HEK293 (cell line): ENCODE results near the gene HIF3A.

Experiments used
- BCL11A ChIP-seq: fragments of 450-650 bp; formaldehyde crosslinking; IDR thresholded peaks from 2 replicates; pipeline ENCODE4 v1.5.1; 2016; ENCODE audit warnings: low read depth, missing biosample characterization, missing genetic modification characterization
- GLI2 ChIP-seq: fragments of 450-650 bp; formaldehyde crosslinking; IDR thresholded peaks from 2 replicates; pipeline ENCODE4; 2017; ENCODE audit warnings: missing biosample characterization, missing genetic modification characterization, low read depth, borderline replicate concordance
- GLI4 ChIP-seq: fragments of 450-650 bp; formaldehyde crosslinking; IDR thresholded peaks from 2 replicates; pipeline ENCODE4 v1.5.1; 2016; ENCODE audit warnings: missing biosample characterization, missing genetic modification characterization
- GLIS2 ChIP-seq: fragments of 450-650 bp; formaldehyde crosslinking; IDR thresholded peaks from 2 replicates; pipeline ENCODE4 v1.5.1; 2016; ENCODE audit warnings: missing biosample characterization, missing genetic modification characterization
- KLF1 ChIP-seq: fragments of 450-650 bp; formaldehyde crosslinking; IDR thresholded peaks from 2 replicates; pipeline ENCODE4 v1.5.1; 2016; ENCODE audit warnings: missing biosample characterization, missing genetic modification characterization
- KLF16 ChIP-seq: fragments of 450-650 bp; formaldehyde crosslinking; IDR thresholded peaks from 2 replicates; pipeline ENCODE4 v1.5.1; 2017; ENCODE audit warnings: missing biosample characterization, missing genetic modification characterization
- TRIM28 ChIP-seq: IDR thresholded peaks from 2 replicates; pipeline ENCODE4 v1.6.1; 2011; ENCODE audit warnings: low read length, control low read depth, borderline replicate concordance
- TSHZ1 ChIP-seq: fragments of 450-650 bp; formaldehyde crosslinking; IDR thresholded peaks from 2 replicates; pipeline ENCODE4 v1.5.1; 2016; ENCODE audit warnings: missing biosample characterization, missing genetic modification characterization, borderline replicate concordance
- ZBTB11 ChIP-seq: fragments of 450-650 bp; formaldehyde crosslinking; conservative IDR thresholded peaks from 2 replicates; pipeline ENCODE4 v1.5.1; 2016; ENCODE audit warnings: low read depth, missing biosample characterization, missing genetic modification characterization
- ZEB2 ChIP-seq: fragments of 450-650 bp; formaldehyde crosslinking; IDR thresholded peaks from 2 replicates; pipeline ENCODE4 v1.5.1; 2016; ENCODE audit warnings: missing biosample characterization, missing genetic modification characterization
- ZIC2 ChIP-seq: fragments of 450-650 bp; formaldehyde crosslinking; IDR thresholded peaks from 2 replicates; pipeline ENCODE4 v1.5.1; 2016; ENCODE audit warnings: missing biosample characterization, missing genetic modification characterization
- ZNF169 ChIP-seq: fragments of 450-650 bp; formaldehyde crosslinking; IDR thresholded peaks from 2 replicates; pipeline ENCODE4 v1.5.1; 2016; ENCODE audit warnings: missing biosample characterization, missing genetic modification characterization
- ZNF175 ChIP-seq: fragments of 450-650 bp; formaldehyde crosslinking; IDR thresholded peaks from 2 replicates; pipeline ENCODE4 v1.5.1; 2016; ENCODE audit warnings: missing biosample characterization, missing genetic modification characterization
- ZNF214 ChIP-seq: fragments of 450-650 bp; formaldehyde crosslinking; IDR thresholded peaks from 2 replicates; pipeline ENCODE4 v1.5.1; 2017; ENCODE audit warnings: missing biosample characterization, mild to moderate bottlenecking, missing genetic modification characterization, borderline replicate concordance
- ZNF239 ChIP-seq: fragments of 450-650 bp; formaldehyde crosslinking; IDR thresholded peaks from 2 replicates; pipeline ENCODE4 v1.5.1; 2016; ENCODE audit warnings: missing biosample characterization, missing genetic modification characterization
- ZNF302 ChIP-seq: fragments of 450-650 bp; formaldehyde crosslinking; IDR thresholded peaks from 2 replicates; pipeline ENCODE4 v1.5.1; 2016; ENCODE audit warnings: missing biosample characterization, missing genetic modification characterization, low read depth
- ZNF311 ChIP-seq: fragments of 450-650 bp; formaldehyde crosslinking; IDR thresholded peaks from 2 replicates; pipeline ENCODE4 v1.5.1; 2017; ENCODE audit warnings: missing biosample characterization, missing genetic modification characterization, borderline replicate concordance
- ZNF473 ChIP-seq: fragments of 450-650 bp; formaldehyde crosslinking; IDR thresholded peaks from 2 replicates; pipeline ENCODE4 v1.5.1; 2017; ENCODE audit warnings: missing biosample characterization, missing genetic modification characterization
- ZNF521 ChIP-seq: fragments of 450-650 bp; formaldehyde crosslinking; IDR thresholded peaks from 2 replicates; pipeline ENCODE4 v1.5.1; 2017; ENCODE audit warnings: missing biosample characterization, mild to moderate bottlenecking, missing genetic modification characterization
- ZNF529 ChIP-seq: fragments of 450-650 bp; formaldehyde crosslinking; IDR thresholded peaks from 2 replicates; pipeline ENCODE4 v1.5.1; 2017; ENCODE audit warnings: missing genetic modification characterization, missing biosample characterization; ENCODE audit not compliant: insufficient replicate concordance
- ZNF548 ChIP-seq: fragments of 450-650 bp; formaldehyde crosslinking; IDR thresholded peaks from 2 replicates; pipeline ENCODE4 v1.5.1; 2016; ENCODE audit warnings: missing biosample characterization, missing genetic modification characterization
- ZNF596 ChIP-seq: fragments of 450-650 bp; IDR thresholded peaks from 2 replicates; pipeline ENCODE4 v1.5.0; 2018; ENCODE audit warnings: missing biosample characterization, mild to moderate bottlenecking, missing genetic modification characterization, moderate library complexity
- ZNF610 ChIP-seq: fragments of 450-650 bp; formaldehyde crosslinking; IDR thresholded peaks from 2 replicates; pipeline ENCODE4 v1.5.1; 2016; ENCODE audit warnings: missing biosample characterization, missing genetic modification characterization, borderline replicate concordance
- ZNF677 ChIP-seq: fragments of 450-650 bp; IDR thresholded peaks from 2 replicates; pipeline ENCODE4 v1.5.0; 2018; ENCODE audit warnings: missing biosample characterization, mild to moderate bottlenecking, missing genetic modification characterization, moderate library complexity
- ZNF701 ChIP-seq: fragments of 450-650 bp; formaldehyde crosslinking; IDR thresholded peaks from 2 replicates; pipeline ENCODE4 v1.5.1; 2016; ENCODE audit warnings: missing biosample characterization, missing genetic modification characterization
- ZNF707 ChIP-seq: fragments of 450-650 bp; formaldehyde crosslinking; IDR thresholded peaks from 2 replicates; pipeline ENCODE4 v1.5.1; 2016; ENCODE audit warnings: missing biosample characterization, missing genetic modification characterization
- ZNF768 ChIP-seq: fragments of 450-650 bp; formaldehyde crosslinking; IDR thresholded peaks from 2 replicates; pipeline ENCODE4 v1.5.1; 2018; ENCODE audit warnings: missing biosample characterization, mild to moderate bottlenecking, missing genetic modification characterization
- ZNF837 ChIP-seq: fragments of 450-650 bp; formaldehyde crosslinking; IDR thresholded peaks from 2 replicates; pipeline ENCODE4 v1.5.1; 2016; ENCODE audit warnings: missing biosample characterization, missing genetic modification characterization
- ZSCAN5A ChIP-seq: fragments of 450-650 bp; formaldehyde crosslinking; IDR thresholded peaks from 2 replicates; pipeline ENCODE4 v1.5.1; 2016; ENCODE audit warnings: missing biosample characterization, missing genetic modification characterization
- TF ChIP-seq, protein P1 (sequence below): fragments of 450-650 bp; formaldehyde crosslinking; IDR thresholded peaks from 2 replicates; pipeline ENCODE4 v1.5.1; 2016; ENCODE audit warnings: missing biosample characterization, missing genetic modification characterization

The HIF3A gene

GRCh38 chr19:46346821-46347571 lies 50.2 kb downstream of the HIF3A start, which contains the start of gene PPP5C (continued):
- TF ChIP-seq ZNF175 (tag by site-specific recombination) (no peak), KLF16 (tag by site-specific recombination) (peak; percentile 82), ZNF707 (tag by site-specific recombination) (no peak), ZNF239 (tag by site-specific recombination) (peak; percentile 14; the same call in 1 of the 2 replicates), ZNF596 (tag by site-specific recombination) (no peak), ZNF311 (tag by site-specific recombination) (no peak), ZNF529 (tag by site-specific recombination) (no peak), ZNF677 (tag by site-specific recombination) (no peak), ZNF214 (no peak), ZNF701 (no peak), ZNF473 (tag by site-specific recombination) (no peak), ZNF768 (no peak), ZEB2 (no peak; the same call in 1 of the 2 replicates), ZIC2 (peak; percentile 59), ZBTB11 (tag by site-specific recombination) (peak; percentile 39; the same call in 1 of the 2 replicates), TSHZ1 (peak; percentile 94), ZNF169 (peak; percentile 15; the same call in 1 of the 2 replicates), ZNF302 (tag by site-specific recombination) (no peak), ZNF521 (no peak), GLI4 (tag by site-specific recombination) (peak; percentile 54), ZNF837 (tag by site-specific recombination) (no peak), TRIM28 (no peak), ZSCAN5A (tag by site-specific recombination) (peak; percentile 83; the same call in 1 of the 2 replicates), GLI2 (tag by site-specific recombination) (no peak), BCL11A (tag by site-specific recombination) (no peak), ZNF610 (tag by site-specific recombination) (peak; percentile 87), ZNF548 (no peak; the same call in 1 of the 2 replicates), GLIS2 (tag by site-specific recombination) (peak; percentile 84), KLF1 (tag by site-specific recombination) (peak; percentile 62)
- TF ChIP-seq, protein P1, sequence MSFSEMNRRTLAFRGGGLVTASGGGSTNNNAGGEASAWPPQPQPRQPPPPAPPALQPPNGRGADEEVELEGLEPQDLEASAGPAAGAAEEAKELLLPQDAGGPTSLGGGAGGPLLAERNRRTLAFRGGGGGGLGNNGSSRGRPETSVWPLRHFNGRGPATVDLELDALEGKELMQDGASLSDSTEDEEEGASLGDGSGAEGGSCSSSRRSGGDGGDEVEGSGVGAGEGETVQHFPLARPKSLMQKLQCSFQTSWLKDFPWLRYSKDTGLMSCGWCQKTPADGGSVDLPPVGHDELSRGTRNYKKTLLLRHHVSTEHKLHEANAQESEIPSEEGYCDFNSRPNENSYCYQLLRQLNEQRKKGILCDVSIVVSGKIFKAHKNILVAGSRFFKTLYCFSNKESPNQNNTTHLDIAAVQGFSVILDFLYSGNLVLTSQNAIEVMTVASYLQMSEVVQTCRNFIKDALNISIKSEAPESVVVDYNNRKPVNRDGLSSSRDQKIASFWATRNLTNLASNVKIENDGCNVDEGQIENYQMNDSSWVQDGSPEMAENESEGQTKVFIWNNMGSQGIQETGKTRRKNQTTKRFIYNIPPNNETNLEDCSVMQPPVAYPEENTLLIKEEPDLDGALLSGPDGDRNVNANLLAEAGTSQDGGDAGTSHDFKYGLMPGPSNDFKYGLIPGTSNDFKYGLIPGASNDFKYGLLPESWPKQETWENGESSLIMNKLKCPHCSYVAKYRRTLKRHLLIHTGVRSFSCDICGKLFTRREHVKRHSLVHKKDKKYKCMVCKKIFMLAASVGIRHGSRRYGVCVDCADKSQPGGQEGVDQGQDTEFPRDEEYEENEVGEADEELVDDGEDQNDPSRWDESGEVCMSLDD (tag by site-specific recombination): peak; percentile 98
